Suprapubic skin (tissue), 4 donors: Measurements from ENCODE around the gene GOT2.

ENCODE experiments used
- CTCF ChIP-seq, 2 donors: fragments of 200-600 bp in 1 of 2; fragments of 450-650 bp in 1 of 2; sonication (generic) in 1 of 2; IDR thresholded peaks; one replicate each; pipeline ENCODE4 v1.5.1; 2016 to 2019; ENCODE audit warnings: antibody characterized with exemption in 2 of 2, mild to moderate bottlenecking in 1 of 2, moderate library complexity in 1 of 2
- EP300 ChIP-seq: sonication (generic); formaldehyde crosslinking; IDR thresholded peaks from one replicate; pipeline ENCODE4 v1.6.1; 2017; ENCODE audit warnings: antibody characterized with exemption
- POLR2A ChIP-seq, 2 donors: fragments of 450-650 bp; IDR thresholded peaks; one replicate each; pipeline ENCODE4 v1.6.1; 2017; ENCODE audit warnings: antibody characterized with exemption in 2 of 2, mild to moderate bottlenecking in 2 of 2, moderate library complexity in 2 of 2
- POLR2AphosphoS5 ChIP-seq, 3 donors: sonication (generic); formaldehyde crosslinking; IDR thresholded peaks; one replicate each; pipeline ENCODE4 v1.6.1; 2017; ENCODE audit warnings: antibody characterized with exemption in 3 of 3

GRCh38 chr16:58679763-58680162, 54.4 kb downstream of the GOT2 start:
- no peak for TF ChIP-seq CTCF (IDR thresholded peaks at IDR 0.05)
- TF ChIP-seq POLR2A (IDR thresholded peaks at IDR 0.05) = no peak
- TF ChIP-seq POLR2AphosphoS5 (IDR thresholded peaks at IDR 0.05) = no peak
- TF ChIP-seq EP300 = no peak
